Omental fat pad (tissue), 4 donors: ENCODE results near the gene SCN10A. TPM values are rescaled to one million over a fixed set of nuclear protein-coding genes. Genes with fewer than 3 reads are reported as not detected.

Experiments used
- ATAC-seq: fragments of 150-250 bp; one replicate; pipeline ENCODE4 v1.9.1; 2016; ENCODE audit warnings: mild to moderate bottlenecking, moderate library complexity; ENCODE audit not compliant: low FRiP score
- DNase-seq: peaks from one replicate; pipeline ENCODE4 v3.0.0-alpha.2; 2019; ENCODE audit warnings: low spot score
- total RNA-seq, 4 donors: library from RNA; depleted of rRNA; stranded (reverse); fragments of >200 nt; gene quantifications; one replicate each; pipeline ENCODE4 v1.1.0, GENCODE V29; 2016
- TF ChIP-seq, protein P1 (sequence below), 3 donors: fragments of 450-650 bp; IDR thresholded peaks; one replicate each; pipeline ENCODE4 v1.5.1; 2016 to 2017; ENCODE audit warnings: antibody characterized with exemption in 3 of 3, mild to moderate bottlenecking in 3 of 3, moderate library complexity in 2 of 3

Gene SCN10A
- total RNA-seq, 4 donors from 2014 or later: not detected

GRCh38 chr3:38824349-38824748 lies 8.3 kb upstream of the SCN10A start:
- no peak for ATAC-seq

DNA sequence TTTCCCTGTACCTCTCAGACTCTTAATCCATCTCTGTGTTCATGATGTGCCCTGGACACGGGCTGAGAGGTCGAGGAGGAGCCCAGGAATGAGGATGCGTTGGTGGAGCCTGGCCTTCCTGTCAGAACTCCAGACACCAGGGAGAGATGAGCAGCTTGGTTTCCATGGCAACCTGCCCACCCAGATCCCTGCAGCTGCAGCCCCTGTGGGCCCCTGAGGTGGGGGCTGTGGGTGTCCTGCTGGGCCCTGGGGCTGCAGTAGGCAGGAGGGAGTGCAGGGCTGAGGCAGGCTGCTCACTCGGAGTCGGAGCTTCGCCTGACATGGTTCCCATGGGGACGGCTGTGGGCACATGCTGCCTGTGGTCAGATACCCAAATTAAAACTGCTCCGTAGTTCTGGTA lies 7.7 kb upstream of the SCN10A start:
- DNase-seq (no peak), ATAC-seq (no peak)
- TF ChIP-seq, protein P1, sequence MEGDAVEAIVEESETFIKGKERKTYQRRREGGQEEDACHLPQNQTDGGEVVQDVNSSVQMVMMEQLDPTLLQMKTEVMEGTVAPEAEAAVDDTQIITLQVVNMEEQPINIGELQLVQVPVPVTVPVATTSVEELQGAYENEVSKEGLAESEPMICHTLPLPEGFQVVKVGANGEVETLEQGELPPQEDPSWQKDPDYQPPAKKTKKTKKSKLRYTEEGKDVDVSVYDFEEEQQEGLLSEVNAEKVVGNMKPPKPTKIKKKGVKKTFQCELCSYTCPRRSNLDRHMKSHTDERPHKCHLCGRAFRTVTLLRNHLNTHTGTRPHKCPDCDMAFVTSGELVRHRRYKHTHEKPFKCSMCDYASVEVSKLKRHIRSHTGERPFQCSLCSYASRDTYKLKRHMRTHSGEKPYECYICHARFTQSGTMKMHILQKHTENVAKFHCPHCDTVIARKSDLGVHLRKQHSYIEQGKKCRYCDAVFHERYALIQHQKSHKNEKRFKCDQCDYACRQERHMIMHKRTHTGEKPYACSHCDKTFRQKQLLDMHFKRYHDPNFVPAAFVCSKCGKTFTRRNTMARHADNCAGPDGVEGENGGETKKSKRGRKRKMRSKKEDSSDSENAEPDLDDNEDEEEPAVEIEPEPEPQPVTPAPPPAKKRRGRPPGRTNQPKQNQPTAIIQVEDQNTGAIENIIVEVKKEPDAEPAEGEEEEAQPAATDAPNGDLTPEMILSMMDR (IDR thresholded peaks at IDR 0.05): no peak

More at GRCh38 chr3:38824349-38824748, 8.3 kb upstream of the SCN10A start:
- TF ChIP-seq, protein P1 (IDR thresholded peaks at IDR 0.05): no peak
- DNase-seq: no peak

- TF ChIP-seq, protein P1 (IDR thresholded peaks at IDR 0.05): no peak
- DNase-seq: no peak
- ATAC-seq: no peak
These were observed 7.2 kb upstream of the SCN10A start for GRCh38 chr3:38823186-38823585.

DNA sequence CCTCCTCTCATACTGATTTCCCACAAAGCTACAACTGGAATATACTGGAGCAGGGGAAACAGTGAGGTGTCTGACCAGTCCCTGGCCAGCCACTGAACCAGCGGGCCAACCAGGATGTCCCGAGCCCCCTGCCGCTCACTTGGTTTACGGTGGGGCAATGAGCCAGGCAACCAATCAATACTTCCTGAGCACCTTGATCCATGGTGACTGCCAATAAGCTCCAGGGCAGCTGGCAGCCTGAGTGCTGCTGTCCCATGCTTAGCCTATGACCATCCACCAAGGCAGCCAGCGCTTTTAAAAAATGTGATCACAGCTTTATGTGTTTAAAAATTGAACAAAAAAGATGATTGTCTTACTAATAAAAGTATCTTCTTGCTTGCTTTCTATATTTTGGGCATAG lies 4.2 kb downstream of the SCN10A start:
- TF ChIP-seq, protein P1 (IDR thresholded peaks at IDR 0.05): no peak
- ATAC-seq (no peak), DNase-seq (no peak)

DNA sequence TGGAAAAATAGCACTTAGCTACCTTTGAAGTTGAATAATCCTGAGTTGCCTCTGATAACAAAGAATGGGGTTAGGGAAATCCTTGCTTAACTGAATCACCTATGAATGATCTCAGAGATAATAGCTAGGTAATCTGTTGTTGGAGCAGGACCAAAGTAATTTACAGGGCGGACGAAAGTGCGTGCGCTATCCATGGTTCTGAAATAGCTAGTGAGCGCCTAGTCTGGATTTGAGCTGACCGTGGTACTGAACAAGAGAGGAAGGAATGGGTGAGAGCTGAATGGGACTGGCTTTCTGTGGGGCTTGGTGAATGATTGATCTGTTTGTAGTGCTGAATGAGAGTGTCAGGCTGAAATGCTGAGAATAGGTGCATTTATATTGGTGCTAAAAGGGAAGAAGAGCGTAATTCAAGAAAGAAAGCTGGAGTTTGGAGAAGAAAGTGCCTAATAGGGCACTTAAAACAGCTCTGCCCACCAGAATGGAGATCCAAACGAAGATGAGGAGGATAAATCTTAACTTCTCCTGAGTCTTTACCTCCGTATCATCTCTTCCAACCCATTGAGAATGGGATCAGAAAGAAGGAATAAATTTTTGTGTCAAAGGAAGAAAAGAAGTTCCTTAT lies 10.1 kb downstream of the SCN10A start:
- DNase-seq (no peak), ATAC-seq (no peak)
- TF ChIP-seq, protein P1 (IDR thresholded peaks at IDR 0.05): no peak

DNA sequence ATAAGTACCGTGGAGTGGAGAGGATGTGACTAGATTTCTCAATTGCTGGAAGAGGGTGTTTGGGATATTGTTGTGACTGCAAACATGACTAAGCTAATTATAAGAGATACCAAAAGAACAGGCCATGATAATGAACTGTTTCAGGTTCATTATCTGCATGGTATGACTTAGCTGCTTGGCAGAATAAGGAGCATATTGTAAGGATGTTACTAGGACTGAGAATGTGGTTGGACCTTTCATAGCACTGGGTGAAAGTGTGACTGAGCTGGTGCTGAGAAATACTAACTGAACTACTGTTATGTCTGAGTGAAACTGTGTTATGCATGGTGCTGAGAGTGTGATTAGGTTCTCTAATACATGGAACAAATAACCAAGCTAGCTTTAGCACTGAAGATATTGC lies 11.0 kb downstream of the SCN10A start:
- ATAC-seq: no peak

GRCh38 chr3:38800511-38800910 lies 15.5 kb downstream of the SCN10A start:
- TF ChIP-seq, protein P1 (IDR thresholded peaks at IDR 0.05): no peak
- no peak for DNase-seq
- no peak for ATAC-seq

More for the DNA sequence above, 11.0 kb downstream of the SCN10A start:
- DNase-seq: no peak
- TF ChIP-seq, protein P1 (IDR thresholded peaks at IDR 0.05): no peak
